C1 segment of cervical spinal cord (tissue), 14 donors: Measurements from ENCODE around the gene ASXL3.

ENCODE experiments used
- DNase-seq, 14 donors: peaks; one replicate each; lab custom pipeline; 2025; lab: John Stamatoyannopoulos, UW

The ASXL3 gene

DNA sequence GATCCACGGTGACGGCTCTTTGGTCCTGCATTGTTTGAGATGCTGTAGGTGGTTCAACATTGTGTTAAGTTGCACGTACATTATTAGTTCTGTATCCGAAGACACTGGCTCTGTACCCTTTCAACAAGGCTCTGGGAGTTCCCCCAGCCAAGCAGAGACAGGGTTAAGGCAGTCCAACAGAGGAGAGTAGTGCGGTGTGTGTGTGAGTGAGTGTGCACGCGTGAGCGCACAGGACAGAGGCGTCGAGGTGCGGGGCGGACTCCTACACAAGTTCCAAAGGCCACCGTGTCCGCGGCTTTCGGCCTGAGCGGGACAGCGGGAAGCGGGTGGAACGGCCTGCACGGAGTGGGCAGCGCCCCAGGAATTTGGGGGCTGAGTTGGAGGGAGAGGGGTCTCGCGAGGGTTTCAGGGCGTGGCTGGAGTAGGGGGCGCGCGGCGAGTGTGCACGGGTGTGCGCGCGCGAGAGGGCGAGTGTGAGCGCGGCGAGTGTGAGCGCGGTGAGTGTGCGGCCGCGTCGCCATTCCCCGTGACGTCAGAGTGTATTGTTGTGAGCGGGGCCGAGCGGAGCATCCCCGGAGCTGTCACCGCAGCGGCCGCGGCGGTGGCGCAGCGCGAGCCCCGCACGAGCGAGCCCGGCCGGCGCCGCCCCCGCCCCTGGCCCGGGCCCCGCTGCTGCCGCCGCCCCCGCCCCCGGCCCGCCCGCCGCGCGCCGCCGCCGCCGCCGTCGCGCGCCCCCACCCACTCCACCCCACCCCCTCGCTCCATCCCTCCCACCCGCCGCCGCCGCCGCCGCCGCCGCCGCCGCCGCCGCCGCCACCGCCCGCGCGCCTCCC is at the start of gene ASXL3:
Gene ASXL3, plus strand, starts transcription at position 535 of the 833 bp plus-strand sequence. CDS start 413 bp downstream, outside the sequence.
- DNase-seq: peak in 12 of 14 donors; percentile 13 to 85 (median 54)

GRCh38 chr18:33532978-33533377 is 45.0 kb upstream of the ASXL3 start:
- DNase-seq: no peak

DNA sequence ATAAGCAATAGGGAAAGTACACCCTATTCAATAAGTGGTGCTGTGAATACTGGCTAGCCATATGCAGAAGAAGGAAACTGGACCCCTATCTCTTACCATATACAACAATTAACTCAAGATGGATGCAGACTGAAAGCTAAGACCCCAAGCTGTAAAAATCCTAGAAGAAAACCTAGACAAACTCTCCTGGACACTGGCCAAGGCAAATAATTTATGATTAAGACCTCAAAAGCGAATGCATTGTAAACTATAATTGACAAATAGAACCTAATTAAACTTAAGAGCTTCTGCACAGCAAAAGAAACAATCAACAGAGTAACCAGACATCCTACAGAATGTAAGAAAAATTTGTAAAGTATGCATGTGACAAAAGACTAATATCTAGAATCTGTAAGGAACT is 41.1 kb upstream of the ASXL3 start:
- DNase-seq: no peak

DNA sequence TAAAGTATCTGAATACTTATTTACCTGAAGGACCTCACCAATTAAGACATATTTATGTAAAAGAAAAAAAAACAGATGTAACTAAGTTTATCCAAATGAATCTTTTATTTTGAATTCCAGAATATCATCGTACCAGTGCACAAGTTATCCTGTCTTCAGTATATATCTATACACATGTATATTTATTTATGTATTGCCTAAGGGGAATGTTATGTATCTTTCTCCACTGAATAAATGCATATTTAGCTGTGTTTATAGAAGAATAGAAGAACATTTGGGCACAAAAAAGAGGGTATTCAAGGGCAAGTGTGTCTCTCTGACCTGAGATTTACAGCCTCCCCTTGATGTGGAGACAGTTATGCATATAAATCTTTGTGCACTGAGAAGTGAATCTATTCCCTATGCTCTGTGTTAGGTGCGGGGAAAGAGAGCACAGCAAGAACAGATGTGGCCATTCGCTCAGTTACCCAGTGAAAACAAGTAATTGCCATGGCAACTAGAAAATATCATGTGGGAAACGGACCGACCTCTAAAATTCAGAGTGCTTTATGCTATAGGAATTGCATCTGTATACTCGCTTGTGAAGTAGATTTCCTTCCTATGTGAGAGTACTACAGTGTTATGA is 39.5 kb upstream of the ASXL3 start:
- no peak for DNase-seq

- no peak for DNase-seq
Measured at GRCh38 chr18:33540392-33540791, 37.6 kb upstream of the ASXL3 start.

GRCh38 chr18:33541316-33541715 is 36.7 kb upstream of the ASXL3 start:
- no peak for DNase-seq

DNA sequence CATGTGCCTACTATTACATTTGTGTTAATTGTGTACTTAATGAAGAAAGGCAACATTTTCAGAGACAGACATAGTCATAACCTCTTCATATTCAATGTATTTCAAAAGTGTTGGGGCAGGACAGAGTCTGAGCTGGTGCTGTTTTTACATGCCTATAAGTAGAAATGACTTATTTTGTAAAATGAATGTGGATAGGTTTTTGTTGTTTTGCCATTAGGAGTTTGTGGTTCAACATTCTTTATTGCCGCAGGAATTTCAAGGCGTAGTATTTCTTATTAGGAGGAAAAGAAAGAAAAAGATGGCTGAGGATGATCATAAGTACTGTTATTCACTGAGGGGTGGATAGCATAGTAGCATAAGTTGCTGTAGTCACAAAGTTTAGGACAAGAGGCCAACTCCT is 21.2 kb upstream of the ASXL3 start:
- no peak for DNase-seq

- no peak for DNase-seq
Measured at GRCh38 chr18:33557706-33558105, 20.3 kb upstream of the ASXL3 start.

DNA sequence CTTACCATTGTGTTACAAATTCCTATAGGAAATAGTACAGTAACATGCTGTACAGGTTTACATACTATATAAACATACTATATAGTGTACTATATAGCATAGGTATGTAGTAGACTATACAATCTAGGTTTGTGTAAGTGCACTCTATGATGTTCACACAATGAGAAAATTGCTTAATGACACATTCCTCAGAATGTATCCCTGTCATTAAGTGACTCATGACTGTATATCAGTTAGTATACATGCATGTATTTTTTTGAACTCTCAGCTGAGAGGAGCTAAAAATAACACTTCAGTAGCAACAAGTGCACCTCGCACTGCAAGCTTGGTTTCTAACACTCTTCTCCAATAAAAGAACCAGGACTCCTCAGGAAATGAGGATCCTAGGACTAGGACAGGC is 19.5 kb upstream of the ASXL3 start:
- DNase-seq: no peak

GRCh38 chr18:33560686-33561370 is 17.2 kb upstream of the ASXL3 start:
- no peak for DNase-seq

GRCh38 chr18:33562741-33563140 is 15.3 kb upstream of the ASXL3 start:
- DNase-seq: no peak

GRCh38 chr18:33567705-33568104 is 10.3 kb upstream of the ASXL3 start:
- DNase-seq: no peak

GRCh38 chr18:33571998-33572787 is 5.8 kb upstream of the ASXL3 start:
- DNase-seq: no peak

GRCh38 chr18:33573193-33573592 is 4.8 kb upstream of the ASXL3 start:
- DNase-seq: no peak

GRCh38 chr18:33575451-33575850 is 2.6 kb upstream of the ASXL3 start:
- no peak for DNase-seq

DNA sequence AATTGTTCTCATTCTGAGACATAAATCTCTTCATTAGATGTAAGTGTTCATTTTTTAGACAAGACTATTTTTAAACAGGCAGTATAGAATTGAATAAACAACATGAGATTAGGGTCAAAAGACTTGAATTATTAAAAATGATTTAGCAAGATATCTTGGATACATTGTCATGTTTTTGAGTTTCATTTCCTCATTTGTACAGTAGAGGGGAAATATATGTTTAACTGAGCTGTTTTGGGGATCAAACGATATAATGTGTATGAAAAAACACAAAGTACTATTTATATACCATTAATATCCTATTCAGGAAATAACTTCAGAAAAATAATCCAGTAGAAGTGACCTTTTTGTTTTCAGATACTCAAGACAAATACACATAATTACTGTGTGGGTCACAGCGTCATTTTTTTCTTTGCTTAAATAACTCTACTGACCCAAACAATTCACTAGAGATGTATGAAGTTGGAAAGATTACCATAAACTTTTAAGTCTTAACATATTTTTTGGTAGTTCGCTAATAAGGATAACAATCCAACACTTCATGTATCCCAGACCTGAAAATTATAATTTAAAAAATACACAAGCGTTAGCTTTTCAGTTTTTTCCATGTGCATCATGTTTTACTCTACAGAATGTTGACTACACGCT is 896 bp upstream of the ASXL3 start:
- DNase-seq: no peak

- DNase-seq: peak in 13 of 14 donors; percentile 8 to 80 (median 51)
Measured at GRCh38 chr18:33578518-33579348, 714 bp downstream of the ASXL3 start.

GRCh38 chr18:33579349-33580215 is 1.6 kb downstream of the ASXL3 start:
- DNase-seq: peak in 3 of 14 donors; percentile 16 to 67 (median 19)

GRCh38 chr18:33580546-33580945 is 2.5 kb downstream of the ASXL3 start:
- DNase-seq: no peak
